Lower leg skin (tissue), 4 donors: Measurements from ENCODE around the gene TRIM6. TPM values are rescaled to one million over a fixed set of nuclear protein-coding genes. Genes with fewer than 3 reads are reported as not detected.
"Not testable (repeated sequence)": the region's sequence is repeated elsewhere in the genome, so short reads cannot be mapped to it uniquely, and the experiment has no call there.

Source experiments
- DNase-seq, 2 donors: peaks; one replicate each; pipeline ENCODE4 v3.0.0-alpha.2; 2019; ENCODE audit warnings: low spot score in 2 of 2
- H3K4me3 ChIP-seq: fragments of 200-600 bp; sonication (generic); 2 replicates; pipeline ENCODE4 v1.5.1; 2017; ENCODE audit warnings: mild to moderate bottlenecking, low read depth; ENCODE audit not compliant: poor library complexity, severe bottlenecking
- POLR2A ChIP-seq, 2 donors: fragments of 450-650 bp; IDR thresholded peaks; one replicate each; pipeline ENCODE4 v1.6.1; 2016 to 2017; ENCODE audit warnings: antibody characterized with exemption in 2 of 2, mild to moderate bottlenecking in 1 of 2, moderate library complexity in 1 of 2
- WGBS, 2 donors: methylation state at CpG; one replicate each; pipeline ENCODE4 v1.1.5; 2018; 5-methylcytosine and 5-hydroxymethylcytosine counted together
- intact Hi-C: fragments of 100-400 bp; cut with DNase I; formaldehyde crosslinking; loops from one replicate; pipeline ENCODE4 v1.15.0; 2023; ENCODE audit warnings: low total_unique reads
- total RNA-seq, 4 donors: library from RNA; depleted of rRNA; stranded (reverse); fragments of >200 nt; gene quantifications; one replicate each; pipeline ENCODE4 v1.1.0, GENCODE V29; 2016
- TF ChIP-seq, protein P1 (sequence below), 3 donors: fragments of 450-650 bp; IDR thresholded peaks; one replicate each; pipeline ENCODE4 v1.5.1; 2016; ENCODE audit warnings: antibody characterized with exemption in 3 of 3, mild to moderate bottlenecking in 3 of 3, moderate library complexity in 2 of 3

TRIM6 gene
- total RNA-seq, 4 donors from 2014 or later = 1.0 to 2.7 (median 2.0) TPM

DNA sequence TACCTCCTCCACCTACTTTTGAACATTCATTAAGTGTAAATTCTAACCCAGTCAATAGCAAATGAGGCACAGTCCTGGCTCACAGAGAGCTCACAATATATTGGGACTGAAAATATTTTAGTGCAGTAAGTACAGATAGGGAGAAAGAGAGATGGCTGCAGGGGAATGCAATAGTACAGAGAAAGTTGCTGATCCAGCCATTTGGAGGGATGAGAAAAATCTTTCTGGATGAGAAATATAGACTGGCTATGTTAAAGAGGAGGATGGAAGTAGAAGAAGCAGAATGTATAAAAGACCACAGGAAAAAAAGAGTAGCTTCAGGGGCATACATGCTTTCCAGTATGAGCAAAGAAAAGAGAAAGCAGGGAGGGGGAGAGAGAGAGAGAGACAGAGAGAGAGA, 19.3 kb upstream of the TRIM6 start:
- TF ChIP-seq POLR2A (IDR thresholded peaks at IDR 0.05) = no peak
- TF ChIP-seq, protein P1, sequence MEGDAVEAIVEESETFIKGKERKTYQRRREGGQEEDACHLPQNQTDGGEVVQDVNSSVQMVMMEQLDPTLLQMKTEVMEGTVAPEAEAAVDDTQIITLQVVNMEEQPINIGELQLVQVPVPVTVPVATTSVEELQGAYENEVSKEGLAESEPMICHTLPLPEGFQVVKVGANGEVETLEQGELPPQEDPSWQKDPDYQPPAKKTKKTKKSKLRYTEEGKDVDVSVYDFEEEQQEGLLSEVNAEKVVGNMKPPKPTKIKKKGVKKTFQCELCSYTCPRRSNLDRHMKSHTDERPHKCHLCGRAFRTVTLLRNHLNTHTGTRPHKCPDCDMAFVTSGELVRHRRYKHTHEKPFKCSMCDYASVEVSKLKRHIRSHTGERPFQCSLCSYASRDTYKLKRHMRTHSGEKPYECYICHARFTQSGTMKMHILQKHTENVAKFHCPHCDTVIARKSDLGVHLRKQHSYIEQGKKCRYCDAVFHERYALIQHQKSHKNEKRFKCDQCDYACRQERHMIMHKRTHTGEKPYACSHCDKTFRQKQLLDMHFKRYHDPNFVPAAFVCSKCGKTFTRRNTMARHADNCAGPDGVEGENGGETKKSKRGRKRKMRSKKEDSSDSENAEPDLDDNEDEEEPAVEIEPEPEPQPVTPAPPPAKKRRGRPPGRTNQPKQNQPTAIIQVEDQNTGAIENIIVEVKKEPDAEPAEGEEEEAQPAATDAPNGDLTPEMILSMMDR (IDR thresholded peaks at IDR 0.05) = no peak
- no peak overlapping the region for H3K4me3 ChIP-seq
- intact Hi-C loops = no loop called here
- DNase-seq = no peak

DNA sequence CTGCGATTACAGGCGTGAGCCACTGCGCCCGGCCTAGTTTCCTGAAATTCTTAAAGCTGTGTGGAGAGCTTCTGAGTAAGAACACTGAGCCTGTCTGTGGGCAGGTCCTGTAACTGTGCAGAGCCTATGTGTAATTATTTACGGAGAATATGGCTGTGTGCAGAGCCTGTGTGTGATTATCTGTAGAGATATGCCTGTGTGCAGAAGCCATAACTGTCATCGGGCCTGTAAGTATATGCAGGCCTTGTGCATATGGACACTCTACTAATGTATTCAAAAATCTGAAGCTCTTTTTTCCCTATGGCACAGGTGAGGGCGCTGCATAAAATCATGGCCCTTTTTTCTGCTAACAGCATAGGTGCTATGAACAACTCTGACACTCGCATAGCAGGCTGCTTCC, 15.9 kb upstream of the TRIM6 start, which contains the start of gene OR52B6:
Gene OR52B6 (plus strand): TSS at position 301 of the 400 bp plus-strand sequence. CDS start 0 bp downstream, at position 301.
- H3K4me3 ChIP-seq = no peak within 1 kb of the TSS
- TF ChIP-seq, protein P1 (IDR thresholded peaks at IDR 0.05) = no peak
- TF ChIP-seq POLR2A (IDR thresholded peaks at IDR 0.05) = no peak
- intact Hi-C loops = no loop called here
- 89 to 93% methylated on average over 8 of the region's 8 CpGs for WGBS, 2 donors
- no peak for DNase-seq

DNA sequence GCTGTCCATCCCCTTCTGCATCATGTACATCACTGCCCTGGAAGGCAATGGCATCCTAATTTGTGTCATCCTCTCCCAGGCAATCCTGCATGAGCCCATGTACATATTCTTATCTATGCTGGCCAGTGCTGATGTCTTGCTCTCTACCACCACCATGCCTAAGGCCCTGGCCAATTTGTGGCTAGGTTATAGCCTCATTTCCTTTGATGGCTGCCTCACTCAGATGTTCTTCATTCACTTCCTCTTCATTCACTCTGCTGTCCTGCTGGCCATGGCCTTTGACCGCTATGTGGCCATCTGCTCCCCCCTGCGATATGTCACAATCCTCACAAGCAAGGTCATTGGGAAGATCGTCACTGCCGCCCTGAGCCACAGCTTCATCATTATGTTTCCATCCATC, 15.4 kb upstream of the TRIM6 start:
- no peak overlapping the region for H3K4me3 ChIP-seq
- intact Hi-C loops = no loop called here
- TF ChIP-seq, protein P1 (IDR thresholded peaks at IDR 0.05) = no peak
- TF ChIP-seq POLR2A (IDR thresholded peaks at IDR 0.05) = no peak
- DNase-seq = no peak
- WGBS, 2 donors = 86% methylated on average over 4 of the region's 4 CpGs

DNA sequence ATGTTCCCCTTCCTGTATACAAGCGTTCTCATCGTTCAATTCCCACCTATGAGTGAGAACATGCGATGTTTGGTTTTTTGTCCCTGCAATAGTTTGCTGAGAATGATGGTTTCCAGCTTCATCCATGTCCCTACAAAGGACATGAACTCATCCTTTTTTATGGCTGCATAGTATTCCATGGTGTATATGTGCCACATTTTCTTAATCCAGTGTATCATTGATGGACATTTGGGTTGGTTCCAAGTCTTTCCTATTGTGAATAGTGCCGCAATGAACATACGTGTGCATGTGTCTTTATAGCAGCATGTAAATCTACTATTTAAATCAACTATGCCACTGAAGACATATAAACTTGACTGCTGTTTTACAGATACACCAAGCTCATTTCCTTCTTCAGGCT, 12.0 kb upstream of the TRIM6 start:
- DNase-seq, H3K4me3 ChIP-seq, intact Hi-C loops: not testable (repeated sequence)
- WGBS, 2 donors = 73 to 89% methylated on average over 5 of the region's 5 CpGs

DNA sequence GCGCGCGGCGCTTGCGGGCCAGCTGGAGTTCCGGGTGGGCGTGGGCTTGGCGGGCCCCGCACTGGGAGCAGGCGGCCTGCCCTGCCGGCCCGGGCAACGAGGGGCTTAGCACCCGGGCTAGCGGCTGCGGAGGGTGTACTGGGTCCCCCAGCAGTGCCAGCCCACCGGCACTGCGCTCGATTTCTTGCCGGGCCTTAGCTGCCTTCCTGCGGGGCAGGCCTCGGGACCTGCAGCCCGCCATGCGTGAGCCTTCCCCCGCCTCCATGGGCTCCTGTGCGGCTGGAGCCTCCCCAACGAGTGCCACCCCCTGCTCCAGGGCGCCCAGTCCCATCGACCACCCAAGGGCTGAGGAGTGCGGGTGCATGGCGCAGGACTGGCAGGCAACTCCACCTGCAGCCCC, 6.5 kb upstream of the TRIM6 start:
- DNase-seq, H3K4me3 ChIP-seq, intact Hi-C loops: not testable (repeated sequence)
- WGBS, 2 donors = 92 to 96% methylated on average over 20 to 30 of the region's 31 CpGs

DNA sequence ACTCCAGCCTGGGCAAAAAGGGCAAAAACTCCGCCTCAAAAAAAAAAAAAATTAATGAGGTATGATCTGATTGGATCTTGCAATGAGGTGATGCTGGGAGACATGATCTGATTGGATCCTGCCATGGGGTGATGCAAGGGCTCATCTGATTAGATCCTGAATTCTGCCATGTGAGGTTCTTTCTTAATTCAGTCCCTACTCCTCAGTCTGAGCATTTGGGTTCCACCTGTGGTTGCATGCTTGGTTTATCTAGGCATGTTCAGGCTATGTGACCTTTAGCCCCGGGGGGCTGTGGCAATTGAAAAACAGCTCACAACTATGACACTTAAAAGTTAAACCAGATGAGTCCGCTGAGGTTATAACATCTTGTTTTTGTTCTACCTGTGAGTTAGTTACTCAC, 4.8 kb upstream of the TRIM6 start:
- 49 to 85% methylated on average over 3 of the region's 3 CpGs for WGBS, 2 donors
- intact Hi-C loops = no loop called here

DNA sequence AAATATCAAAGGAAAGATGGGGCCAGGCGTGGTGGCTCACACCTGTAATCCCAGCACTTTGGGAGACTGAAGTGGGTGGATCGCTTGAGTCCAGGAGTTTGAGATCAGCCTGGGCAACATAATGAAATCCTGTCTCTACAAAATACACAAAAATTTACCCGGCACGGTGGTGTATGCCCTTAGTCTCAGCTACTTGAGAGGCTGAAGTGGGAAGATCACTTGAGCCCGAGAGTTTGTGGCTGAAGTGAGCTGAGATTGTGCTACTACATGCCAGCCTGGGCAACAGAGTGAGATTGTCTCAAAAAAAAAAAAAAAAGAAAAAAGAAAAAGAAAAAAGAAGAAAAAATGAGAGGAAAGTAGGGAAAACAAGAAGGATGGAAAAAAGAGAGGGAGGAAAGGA, 3.8 kb upstream of the TRIM6 start:
- intact Hi-C loops = no loop called here
- 81 to 89% methylated on average over 5 of the region's 5 CpGs for WGBS, 2 donors

More for the DNA sequence above, 4.8 kb upstream of the TRIM6 start:
- no peak for DNase-seq
- no peak for TF ChIP-seq POLR2A (IDR thresholded peaks at IDR 0.05)
- TF ChIP-seq, protein P1 (IDR thresholded peaks at IDR 0.05) = no peak
- H3K4me3 ChIP-seq = no peak overlapping the region

More for the DNA sequence above, 3.8 kb upstream of the TRIM6 start:
- TF ChIP-seq POLR2A (IDR thresholded peaks at IDR 0.05) = no peak
- TF ChIP-seq, protein P1 (IDR thresholded peaks at IDR 0.05) = no peak
- H3K4me3 ChIP-seq = no peak overlapping the region
- DNase-seq = peak in 1 of 2 donors; percentile 50
